H1 (cell line): ENCODE results near the gene FOXN4. TPM values are rescaled to one million over a fixed set of nuclear protein-coding genes. Genes with fewer than 3 reads are reported as not detected.

Experiments used
- CTCF ChIA-PET: fragments of 300-600 bp; sonication (Branson Sonifier 250); formaldehyde crosslinking; loops from one replicate; lab custom pipeline; 2021; ENCODE audit not compliant: partially characterized antibody; lab: Charles Lee
- POLR2A ChIA-PET: fragments of 300-600 bp; sonication (Branson Sonifier 250); formaldehyde crosslinking; loops from one replicate; lab custom pipeline; 2021; ENCODE audit warnings: inconsistent platforms; ENCODE audit not compliant: partially characterized antibody; lab: Charles Lee
- DNase-seq, 2 experiments: peaks; one replicate each; pipeline versions ENCODE4 v3.0.0 to v3.0.0-alpha.2; 2010 to 2022; ENCODE audit warnings: low spot score in 2 of 2, low read depth in 1 of 2, mixed read lengths in 1 of 2
- FAIRE-seq: peaks from 2 replicates; lab custom pipeline; 2011; peaks lifted over from hg19 to GRCh38; lab: Jason Lieb, UNC
- H2AFZ ChIP-seq: 2 replicates; pipeline ENCODE4 v1.8.1; 2012; ENCODE audit warnings: low read length, inconsistent platforms
- H2AK5ac ChIP-seq: 2 replicates; pipeline ENCODE4 v1.6.1; 2013; ENCODE audit warnings: low read depth, low read length
- H2BK120ac ChIP-seq: replicated peaks from 2 replicates; pipeline ENCODE3; 2013; ENCODE audit warnings: low read depth, low read length, inconsistent platforms
- H2BK12ac ChIP-seq: 2 replicates; pipeline ENCODE4 v1.6.1; 2013; ENCODE audit warnings: low read depth, low read length
- H2BK15ac ChIP-seq: 2 replicates; pipeline ENCODE4 v1.6.1; 2013; ENCODE audit warnings: low read length
- H2BK20ac ChIP-seq: 2 replicates; pipeline ENCODE4 v1.6.1; 2013; ENCODE audit warnings: low read length
- H2BK5ac ChIP-seq: 2 replicates; pipeline ENCODE4 v1.6.1; 2013; ENCODE audit warnings: low read depth, low read length
- H3K14ac ChIP-seq: 2 replicates; pipeline ENCODE4 v1.6.1; 2013; ENCODE audit warnings: inconsistent platforms; ENCODE audit not compliant: insufficient read length
- H3K18ac ChIP-seq: 2 replicates; pipeline ENCODE4 v1.6.1; 2013; ENCODE audit warnings: low read length; ENCODE audit errors: extremely low read depth
- H3K23ac ChIP-seq: 2 replicates; pipeline ENCODE4 v1.6.1; 2013; ENCODE audit warnings: inconsistent platforms; ENCODE audit not compliant: insufficient read length
- H3K23me2 ChIP-seq: 2 replicates; pipeline ENCODE4 v1.6.1; 2013; ENCODE audit warnings: low read depth, low read length
- H3K27ac ChIP-seq: 2 replicates; pipeline ENCODE4 v1.6.1; 2011; ENCODE audit warnings: low read depth, low read length, inconsistent platforms
- H3K27me3 ChIP-seq, 4 experiments: replicated peaks in 1 of 4; 1 replicate in 1 of 4; 2 replicates in 3 of 4; pipeline versions ENCODE4 v1.6.1 to v1.8.1; 2011 to 2013; ENCODE audit warnings: low read length in 3 of 4, mild to moderate bottlenecking in 3 of 4, inconsistent platforms in 2 of 4, mixed read lengths in 2 of 4, moderate library complexity in 1 of 4; ENCODE audit not compliant: control insufficient read depth in 3 of 4, insufficient read depth in 3 of 4; ENCODE audit errors: extremely low read depth in 1 of 4
- H3K36me3 ChIP-seq, 4 experiments: 2 replicates each; pipeline versions ENCODE4 v1.6.1 to v1.8.1; 2011 to 2013; ENCODE audit warnings: mild to moderate bottlenecking in 4 of 4, low read length in 3 of 4, moderate library complexity in 2 of 4, control low read depth in 1 of 4, inconsistent platforms in 1 of 4; ENCODE audit not compliant: insufficient read depth in 4 of 4, control insufficient read depth in 2 of 4
- H3K4ac ChIP-seq: replicated peaks from 2 replicates; pipeline ENCODE3; 2013; ENCODE audit warnings: low read length, low read depth, mixed read lengths, inconsistent platforms; ENCODE audit not compliant: insufficient read length
- H3K4me1 ChIP-seq, 4 experiments: replicated peaks in 1 of 4; 1 replicate in 1 of 4; 2 replicates in 3 of 4; pipeline versions ENCODE4 v1.6.1 to v1.8.1; 2011 to 2013; ENCODE audit warnings: low read length in 3 of 4, inconsistent platforms in 2 of 4, mixed read lengths in 1 of 4; ENCODE audit not compliant: insufficient read depth in 4 of 4, control insufficient read depth in 3 of 4
- H3K4me2 ChIP-seq, 2 experiments: 2 replicates each; pipeline versions ENCODE4 v1.6.1 to v1.8.1; 2011 to 2013; ENCODE audit warnings: low read depth in 2 of 2, low read length in 2 of 2, control low read depth in 1 of 2, inconsistent platforms in 1 of 2, mild to moderate bottlenecking in 1 of 2; ENCODE audit not compliant: insufficient read depth in 1 of 2
- H3K4me3 ChIP-seq, 4 experiments: fragments of 200-600, 300-600 bp in 1 of 4; sonication (generic), shearing (Covaris generic), sonication (Bioruptor Twin) in 1 of 4; 2 replicates each; pipeline versions ENCODE4 v1.5.1 to v1.8.1; 2011 to 2016; ENCODE audit warnings: low read length in 4 of 4, low read depth in 3 of 4, control low read depth in 2 of 4, inconsistent platforms in 2 of 4, mild to moderate bottlenecking in 2 of 4, mixed read lengths in 1 of 4, moderate library complexity in 1 of 4; ENCODE audit not compliant: insufficient read depth in 2 of 4; ENCODE audit errors: extremely low read depth in 1 of 4
- H3K56ac ChIP-seq: replicated peaks from 2 replicates; pipeline ENCODE3; 2013; ENCODE audit warnings: low read depth, mild to moderate bottlenecking, mixed read lengths, low read length, inconsistent platforms; ENCODE audit not compliant: insufficient read length
- H3K79me1 ChIP-seq: 2 replicates; pipeline ENCODE4 v1.6.1; 2013; ENCODE audit warnings: low read depth, low read length, control low read depth
- H3K79me2 ChIP-seq, 2 experiments: 2 replicates each; pipeline versions ENCODE4 v1.6.1 to v1.8.1; 2012 to 2013; ENCODE audit warnings: low read length in 2 of 2, mild to moderate bottlenecking in 2 of 2, inconsistent platforms in 1 of 2; ENCODE audit not compliant: insufficient read depth in 2 of 2, control insufficient read depth in 1 of 2
- H3K9ac ChIP-seq, 4 experiments: replicated peaks in 1 of 4; 1 replicate in 1 of 4; 2 replicates in 3 of 4; pipeline versions ENCODE4 v1.6.1 to v1.8.1; 2011 to 2013; ENCODE audit warnings: low read depth in 3 of 4, low read length in 3 of 4, control low read depth in 2 of 4, mild to moderate bottlenecking in 2 of 4, moderate library complexity in 2 of 4, inconsistent platforms in 1 of 4; ENCODE audit errors: extremely low read depth in 1 of 4
- H3K9me3 ChIP-seq, 2 experiments: 2 replicates each; pipeline versions ENCODE4 v1.6.1 to v1.8.1; 2012 to 2013; ENCODE audit warnings: mild to moderate bottlenecking in 2 of 2, moderate library complexity in 2 of 2, control low read depth in 1 of 2, inconsistent platforms in 1 of 2, low read depth in 1 of 2, low read length in 1 of 2, mixed read lengths in 1 of 2; ENCODE audit not compliant: insufficient read depth in 2 of 2
- H4K20me1 ChIP-seq, 2 experiments: replicated peaks in 1 of 2; 2 replicates each; pipeline versions ENCODE3 to v1.8.1; 2011 to 2013; ENCODE audit warnings: inconsistent platforms in 2 of 2, low read length in 2 of 2, mild to moderate bottlenecking in 1 of 2; ENCODE audit not compliant: insufficient read depth in 2 of 2, control insufficient read depth in 1 of 2
- H4K5ac ChIP-seq: 2 replicates; pipeline ENCODE4 v1.6.1; 2013; ENCODE audit warnings: low read length, low read depth, mixed read lengths, inconsistent platforms; ENCODE audit not compliant: insufficient read length
- H4K8ac ChIP-seq: 2 replicates; pipeline ENCODE4 v1.8.0; 2013; ENCODE audit warnings: mild to moderate bottlenecking, moderate library complexity, low read length, inconsistent platforms; ENCODE audit not compliant: insufficient read depth; ENCODE audit errors: extremely low read depth
- H4K91ac ChIP-seq: replicated peaks from 2 replicates; pipeline ENCODE3; 2013; ENCODE audit warnings: low read length, mixed read lengths, inconsistent platforms; ENCODE audit not compliant: insufficient read length
- ASH2L ChIP-seq: fragments of 200-600, 300-600 bp; sonication (generic); IDR thresholded peaks from one replicate; pipeline ENCODE4 v1.7.1; 2017; ENCODE audit warnings: low read length
- BACH1 ChIP-seq: IDR thresholded peaks from 2 replicates; pipeline ENCODE4 v1.6.1; 2012; ENCODE audit warnings: low read length, improper control_type of control experiment
- BRCA1 ChIP-seq: IDR thresholded peaks from 2 replicates; pipeline ENCODE4 v1.6.1; 2012; ENCODE audit warnings: low read depth, low read length, improper control_type of control experiment
- CTBP2 ChIP-seq: IDR thresholded peaks from 2 replicates; pipeline ENCODE4 v1.7.0; 2011; ENCODE audit warnings: borderline replicate concordance, mild to moderate bottlenecking, moderate library complexity, mixed read lengths, low read length; ENCODE audit not compliant: insufficient read depth, insufficient read length
- CTCF ChIP-seq, 3 experiments: IDR thresholded peaks; 1 replicate in 2 of 3; 2 replicates in 1 of 3; pipeline versions ENCODE4 v1.5.1 to v1.6.1; 2011; ENCODE audit warnings: low read length in 3 of 3, mild to moderate bottlenecking in 3 of 3, inconsistent platforms in 2 of 3, low read depth in 1 of 3, moderate library complexity in 1 of 3; ENCODE audit not compliant: insufficient read depth in 1 of 3; ENCODE audit errors: control extremely low read depth in 1 of 3
- EP300 ChIP-seq, 2 experiments: IDR thresholded peaks; 1 replicate in 1 of 2; 2 replicates in 1 of 2; pipeline ENCODE4 v1.6.1; 2011 to 2012; ENCODE audit warnings: low read depth in 2 of 2, low read length in 2 of 2, mild to moderate bottlenecking in 2 of 2, borderline replicate concordance in 1 of 2, inconsistent platforms in 1 of 2, moderate library complexity in 1 of 2
- RBBP5 ChIP-seq: IDR thresholded peaks from 2 replicates; pipeline ENCODE4 v1.7.1; 2012; ENCODE audit warnings: low read depth, mild to moderate bottlenecking, inconsistent platforms, low read length, moderate library complexity, borderline replicate concordance
- SP1 ChIP-seq: IDR thresholded peaks from 2 replicates; pipeline ENCODE4 v1.6.1; 2011; ENCODE audit warnings: low read depth, low read length
- TBP ChIP-seq: IDR thresholded peaks from 2 replicates; pipeline ENCODE4 v1.6.1; 2011; ENCODE audit warnings: low read depth, low read length, improper control_type of control experiment
- TEAD4 ChIP-seq: IDR thresholded peaks from 2 replicates; pipeline ENCODE4 v1.6.1; 2012; ENCODE audit warnings: low read depth, low read length, inconsistent platforms, mixed read lengths
- WGBS, 2 experiments: shearing (Covaris generic) in 1 of 2; methylation state at CpG; one replicate each; pipeline versions ENCODE4 v1.1.6 to v1.1.7; 2013 to 2015; ENCODE audit warnings: low lambda C conversion rate in 2 of 2, mixed read lengths in 2 of 2, inconsistent platforms in 1 of 2, low coverage in 1 of 2, missing lambda C conversion rate in 1 of 2; ENCODE audit not compliant: insufficient replicate concordance in 2 of 2, insufficient coverage in 1 of 2, insufficient read length in 1 of 2; ENCODE audit errors: extremely low coverage in 1 of 2, missing lambda C conversion rate in 1 of 2; 5-methylcytosine and 5-hydroxymethylcytosine counted together
- polyA plus RNA-seq, 7 experiments: library from polyadenylated mRNA; depleted of rRNA in 3 of 7; stranded (reverse) in 5 of 7; unstranded in 2 of 7; fragments of >200 nt in 5 of 7; fragments of 200-250 nt in 2 of 7; gene quantifications; 1 replicate in 5 of 7; 2 replicates in 1 of 7; 4 replicates in 1 of 7; pipeline versions ENCODE4 v1.2.1 to v1.2.3, GENCODE V29; 2011 to 2013; ENCODE audit warnings: missing spikeins in 2 of 7, mixed read lengths in 2 of 7
- total RNA-seq: library from RNA; stranded (reverse); fragmentation: NEBNext Ultra II Directional; extraction: Animal tissue kit (Norgen Biotek cat#: 25700); gene quantifications from 2 replicates; pipeline ENCODE4 v1.2.1, GENCODE V29; 2021

Gene FOXN4
- total and polyA plus RNA-seq, 2 of the 8 experiments (the other 6 are each of a cell fraction or from before 2014, with no cell fraction given) = 0.26 to 0.29 TPM

GRCh38 chr12:109299849-109300248, 9.2 kb downstream of the FOXN4 start:
- no peak overlapping the region for H3K27ac ChIP-seq
- ChIA-PET POLR2A (no interaction called here), CTCF (interaction anchor here (1.4 to 2.0 kb wide), 2 partner anchors 85 to 94 kb away, joined by 3 to 9 read pairs; no protein-coding TSS in a partner anchor)
- H2BK15ac ChIP-seq = no peak overlapping the region
- H3K4me1 ChIP-seq = no peaks in the 10 kb centered on the region
- no peak overlapping the region for H3K4ac ChIP-seq
- no peak overlapping the region for H2BK120ac ChIP-seq
- H3K9me3 ChIP-seq = no peaks in the 10 kb centered on the region
- no peak overlapping the region for H2AK5ac ChIP-seq
- H3K14ac ChIP-seq = no peak overlapping the region
- H4K20me1 ChIP-seq = peaks cover 0 to 2% of the 10 kb centered on the region in 2 experiments
- no peak for FAIRE-seq
- H3K27me3 ChIP-seq = peaks cover 0 to 2% (median 0%) of the 10 kb centered on the region in 4 experiments; a peak in 1 of 7 replicates
- no peak overlapping the region for H2BK5ac ChIP-seq
- TF ChIP-seq ASH2L (no peak), EP300 (IDR thresholded peaks at IDR 0.05; ENCODE audit: borderline replicate concordance in 1 of 2, low read depth in 2 of 2, low read length in 2 of 2) (no peak), TEAD4 (no peak), TBP (no peak), RBBP5 (no peak), CTCF (IDR thresholded peaks at IDR 0.05; ENCODE audit: control extremely low read depth in 1 of 3, insufficient read depth in 1 of 3, low read depth in 1 of 3, low read length in 3 of 3) (no peak), BACH1 (no peak), BRCA1 (no peak), CTBP2 (no peak), SP1 (no peak)
- TF ChIP-seq, all 59 proteins: peak for 0
- Histone ChIP-seq H3K4me3 (no peak overlapping the region), H3K9ac (no peak overlapping the region), H3K4me2 (no peak overlapping the region), H3K79me1 (no peaks in the 10 kb centered on the region), H4K8ac (no peak overlapping the region), H3K18ac (no peak overlapping the region), H4K5ac (no peak overlapping the region), H3K36me3 (no peaks in the 10 kb centered on the region), H2BK20ac (no peak overlapping the region), H3K79me2 (no peaks in the 10 kb centered on the region), H3K56ac (no peak overlapping the region), H4K91ac (no peak overlapping the region), H3K23me2 (no peaks in the 10 kb centered on the region), H2BK12ac (no peak overlapping the region), H2AFZ (no peak overlapping the region), H3K23ac (no peak overlapping the region)
- WGBS, 2 experiments = 92% methylated on average over 7 of the region's 7 CpGs; no CpG with 5 or more reads in 1 of the 2 experiments
- no peak for DNase-seq
